Rectal smooth muscle tissue (tissue), 1 donor: Measurements from ENCODE around the gene HACD3.

Experiments
- H3K27ac ChIP-seq: one replicate; pipeline ENCODE4 v1.7.0; 2013; ENCODE audit warnings: low read depth, low read length, inconsistent platforms
- H3K27me3 ChIP-seq: one replicate; pipeline ENCODE4 v1.7.0; 2013; ENCODE audit warnings: low read length; ENCODE audit not compliant: control insufficient read depth, insufficient read depth
- H3K36me3 ChIP-seq: one replicate; pipeline ENCODE4 v1.7.0; 2013; ENCODE audit warnings: low read length; ENCODE audit not compliant: control insufficient read depth, insufficient read depth
- H3K4me1 ChIP-seq: one replicate; pipeline ENCODE4 v1.7.0; 2013; ENCODE audit warnings: low read length; ENCODE audit not compliant: control insufficient read depth, insufficient read depth
- H3K4me3 ChIP-seq: one replicate; pipeline ENCODE4 v1.7.0; 2013; ENCODE audit warnings: low read length
- H3K9ac ChIP-seq: one replicate; pipeline ENCODE4 v1.7.0; 2013; ENCODE audit warnings: low read length

HACD3 gene

GRCh38 chr15:65553691-65554090, 23.4 kb downstream of the HACD3 start:
- Histone ChIP-seq H3K4me1 (no peaks in the 10 kb centered on the region), H3K27ac (no peak overlapping the region), H3K4me3 (no peak overlapping the region), H3K9ac (no peak overlapping the region), H3K27me3 (no peaks in the 10 kb centered on the region), H3K36me3 (peaks cover 2% of the 10 kb centered on the region)

DNA sequence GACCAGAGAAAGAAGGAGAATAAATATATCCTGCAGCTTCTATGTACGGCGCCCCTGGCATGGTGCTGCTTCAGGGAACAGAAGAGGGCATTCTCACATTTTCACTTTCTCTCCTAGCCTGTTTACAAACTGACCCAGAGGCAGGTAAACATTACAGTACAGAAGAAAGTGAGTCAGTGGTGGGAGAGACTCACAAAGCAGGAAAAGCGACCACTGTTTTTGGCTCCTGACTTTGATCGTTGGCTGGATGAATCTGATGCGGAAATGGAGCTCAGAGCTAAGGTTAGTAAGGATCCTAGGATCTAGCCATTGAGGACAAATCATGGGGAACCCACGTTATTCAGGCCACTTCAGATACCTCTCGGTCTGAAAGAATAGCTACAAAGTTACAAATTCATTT, 26.4 kb downstream of the HACD3 start:
- no peak overlapping the region for H3K4me3 ChIP-seq
- no peak overlapping the region for H3K9ac ChIP-seq
- no peaks in the 10 kb centered on the region for H3K27me3 ChIP-seq
- H3K36me3 ChIP-seq = peaks cover 2% of the 10 kb centered on the region
- H3K4me1 ChIP-seq = no peaks in the 10 kb centered on the region
- H3K27ac ChIP-seq = no peak overlapping the region

DNA sequence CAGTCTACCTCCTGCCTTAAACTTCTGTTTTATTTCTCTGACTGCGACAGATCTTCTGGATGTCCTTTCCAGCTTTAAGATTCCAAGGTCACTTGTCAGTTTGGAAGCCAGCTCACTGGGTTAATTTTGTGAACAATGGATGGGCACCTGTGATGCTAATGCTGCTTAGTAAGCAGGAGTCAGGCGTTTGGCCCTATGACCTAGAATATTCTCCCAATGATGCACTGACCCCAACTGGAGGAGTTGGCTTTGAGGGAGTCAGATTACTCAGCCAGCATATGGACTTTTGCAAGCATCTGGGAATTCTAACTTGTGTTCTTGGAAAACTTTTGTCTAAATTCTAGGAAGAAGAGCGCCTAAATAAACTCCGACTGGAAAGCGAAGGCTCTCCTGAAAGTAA, 28.1 kb downstream of the HACD3 start:
- Histone ChIP-seq H3K27me3 (no peaks in the 10 kb centered on the region), H3K9ac (no peak overlapping the region), H3K4me1 (no peaks in the 10 kb centered on the region), H3K27ac (no peak overlapping the region), H3K36me3 (peaks cover 2% of the 10 kb centered on the region), H3K4me3 (no peak overlapping the region)

- Histone ChIP-seq H3K27ac (no peak overlapping the region), H3K9ac (no peak overlapping the region), H3K4me1 (no peaks in the 10 kb centered on the region), H3K4me3 (no peak overlapping the region), H3K36me3 (peaks cover 5% of the 10 kb centered on the region), H3K27me3 (no peaks in the 10 kb centered on the region)
Measured at GRCh38 chr15:65558997-65559760, 28.9 kb downstream of the HACD3 start.

DNA sequence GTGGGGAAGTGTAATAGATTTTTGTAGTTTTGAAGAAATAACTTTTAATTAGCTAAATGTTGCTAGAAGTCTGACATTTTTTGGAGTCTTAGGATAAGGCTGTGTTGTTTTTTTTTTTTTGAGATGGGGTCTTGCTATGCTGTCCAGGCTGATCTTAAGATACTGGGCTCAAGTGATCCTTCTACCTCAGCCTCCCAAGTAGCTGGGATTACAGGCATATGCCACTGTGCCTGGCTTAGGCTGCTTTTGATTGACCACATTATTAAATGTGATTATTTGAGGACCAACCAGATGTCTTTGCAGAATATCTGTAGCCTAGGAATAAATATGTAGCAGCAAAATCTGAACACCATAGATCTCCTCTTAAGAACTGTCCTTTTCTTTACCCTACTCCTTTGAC, 29.7 kb downstream of the HACD3 start:
- no peaks in the 10 kb centered on the region for H3K27me3 ChIP-seq
- H3K9ac ChIP-seq = no peak overlapping the region
- H3K4me3 ChIP-seq = no peak overlapping the region
- no peaks in the 10 kb centered on the region for H3K4me1 ChIP-seq
- no peak overlapping the region for H3K27ac ChIP-seq
- peaks cover 5% of the 10 kb centered on the region for H3K36me3 ChIP-seq

GRCh38 chr15:65561934-65562333, 31.7 kb downstream of the HACD3 start:
- Histone ChIP-seq H3K27me3 (no peaks in the 10 kb centered on the region), H3K4me1 (no peaks in the 10 kb centered on the region), H3K4me3 (no peak overlapping the region), H3K36me3 (peaks cover 6% of the 10 kb centered on the region), H3K27ac (no peak overlapping the region), H3K9ac (no peak overlapping the region)

GRCh38 chr15:65569728-65570127, 39.5 kb downstream of the HACD3 start:
- Histone ChIP-seq H3K9ac (no peak overlapping the region), H3K36me3 (peaks cover 3% of the 10 kb centered on the region), H3K27me3 (no peaks in the 10 kb centered on the region), H3K4me3 (no peak overlapping the region), H3K4me1 (no peaks in the 10 kb centered on the region), H3K27ac (no peak overlapping the region)

DNA sequence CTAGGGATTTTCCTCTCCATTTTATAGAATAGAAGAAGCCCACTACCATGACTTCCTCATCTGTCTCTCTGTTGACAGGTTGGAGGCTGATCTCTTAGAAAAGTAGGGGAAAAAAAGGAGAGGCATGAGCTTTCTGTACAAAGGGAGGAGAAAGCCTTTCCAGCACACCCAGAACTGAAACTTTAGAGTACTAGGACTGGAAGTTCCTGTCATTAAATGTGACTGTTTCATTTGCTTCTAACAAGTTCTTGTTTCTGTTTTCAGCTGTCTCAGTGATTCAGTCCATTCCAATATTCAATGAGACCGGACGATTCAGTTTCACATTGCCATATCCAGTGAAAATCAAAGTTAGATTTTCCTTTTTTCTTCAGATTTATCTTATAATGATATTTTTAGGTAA, 41.7 kb downstream of the HACD3 start:
- H3K27ac ChIP-seq = no peak overlapping the region
- H3K4me3 ChIP-seq = no peak overlapping the region
- no peak overlapping the region for H3K9ac ChIP-seq
- H3K4me1 ChIP-seq = no peaks in the 10 kb centered on the region
- H3K27me3 ChIP-seq = no peaks in the 10 kb centered on the region
- H3K36me3 ChIP-seq = no peaks in the 10 kb centered on the region

- no peak overlapping the region for H3K27ac ChIP-seq
- no peak overlapping the region for H3K9ac ChIP-seq
- H3K4me3 ChIP-seq = no peak overlapping the region
- no peaks in the 10 kb centered on the region for H3K27me3 ChIP-seq
- peaks cover 20% of the 10 kb centered on the region for H3K36me3 ChIP-seq
- no peaks in the 10 kb centered on the region for H3K4me1 ChIP-seq
Measured at GRCh38 chr15:65576664-65577063, 46.4 kb downstream of the HACD3 start.

- no peak overlapping the region for H3K9ac ChIP-seq
- H3K4me3 ChIP-seq = no peak overlapping the region
- H3K36me3 ChIP-seq = peaks cover 20% of the 10 kb centered on the region
- H3K27ac ChIP-seq = no peak overlapping the region
- no peaks in the 10 kb centered on the region for H3K4me1 ChIP-seq
- H3K27me3 ChIP-seq = no peaks in the 10 kb centered on the region
Measured at GRCh38 chr15:65577129-65577996, 47.1 kb downstream of the HACD3 start.

DNA sequence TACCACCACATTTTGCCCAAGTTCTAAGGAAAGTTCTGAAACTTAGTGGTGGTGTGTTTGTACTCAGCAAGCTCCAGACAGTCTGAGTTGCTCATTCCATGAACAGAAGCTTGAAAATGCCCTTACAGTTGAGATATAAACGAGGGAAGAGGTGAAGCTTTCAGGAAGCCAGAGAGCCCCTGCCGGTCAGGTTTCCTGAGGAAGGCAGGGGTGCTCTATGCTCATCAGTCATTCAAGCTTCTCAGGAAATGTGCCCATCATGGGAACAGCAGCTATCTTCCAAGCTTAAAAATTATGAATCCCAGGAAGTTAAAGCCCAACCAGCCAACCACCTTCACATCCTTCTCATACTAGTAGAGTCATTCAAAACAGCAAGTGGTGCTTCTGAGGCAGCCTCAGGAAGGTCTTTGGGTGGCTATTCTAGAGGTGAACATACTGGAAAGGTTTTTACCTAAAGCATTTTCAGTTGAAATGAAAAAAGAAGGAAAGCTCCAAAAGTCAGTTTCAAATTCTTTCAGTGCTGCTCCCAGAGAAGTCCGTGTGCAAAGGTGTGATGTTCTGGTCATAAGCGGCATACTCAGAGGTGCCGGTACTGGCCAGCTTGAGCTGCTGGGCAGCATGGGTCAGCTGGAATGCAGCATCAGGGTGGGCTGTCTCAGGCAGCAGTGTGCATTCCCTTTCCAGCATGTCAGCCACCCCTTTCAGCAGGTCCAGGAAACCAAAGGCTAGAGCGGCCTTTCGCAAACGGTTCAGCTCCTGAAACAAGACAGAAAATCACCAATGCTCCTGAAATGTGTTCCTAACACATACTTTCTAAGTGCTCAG, 48.9 kb downstream of the HACD3 start:
- Histone ChIP-seq H3K27me3 (no peaks in the 10 kb centered on the region), H3K36me3 (peaks cover 20% of the 10 kb centered on the region), H3K9ac (no peak overlapping the region), H3K4me1 (no peaks in the 10 kb centered on the region), H3K4me3 (no peak overlapping the region), H3K27ac (no peak overlapping the region)

DNA sequence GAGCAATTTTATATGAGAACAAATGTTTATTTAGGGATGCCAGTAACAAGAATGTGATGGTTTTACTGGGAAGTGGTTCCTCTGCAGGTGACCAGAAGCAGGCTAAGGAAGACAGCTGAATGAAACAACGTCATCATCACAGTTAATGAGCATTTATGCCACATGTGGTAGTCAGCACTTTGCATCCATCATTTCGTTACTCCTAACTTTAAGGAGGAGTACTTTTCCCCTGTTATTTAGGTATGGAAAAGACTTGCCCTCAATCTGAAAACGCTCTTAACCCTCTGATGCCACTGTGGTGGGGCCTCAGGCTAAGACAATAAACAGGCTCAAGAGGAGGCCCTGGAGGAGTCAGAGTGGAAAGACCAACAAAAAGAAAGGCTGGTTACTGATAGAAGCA, 49.5 kb downstream of the HACD3 start:
- Histone ChIP-seq H3K36me3 (peaks cover 25% of the 10 kb centered on the region), H3K9ac (no peak overlapping the region), H3K27me3 (no peaks in the 10 kb centered on the region), H3K4me3 (no peak overlapping the region), H3K4me1 (no peaks in the 10 kb centered on the region), H3K27ac (no peak overlapping the region)
